GM21619 (cell line): ENCODE data around the gene TBCCD1.
"Not testable (repeated sequence)": the region's sequence is repeated elsewhere in the genome, so short reads cannot be mapped to it uniquely, and the experiment has no call there.

Experiments
- ATAC-seq: cut with Tn5 transposase; IDR thresholded peaks from one replicate; pipeline ENCODE4 v1.9.1; 2021; ENCODE audit not compliant: unreplicated experiment

TBCCD1 gene

GRCh38 chr3:186520957-186521842 is 45.9 kb downstream of the TBCCD1 start:
- peak; percentile 63 for ATAC-seq

GRCh38 chr3:186520431-186520830 is 46.7 kb downstream of the TBCCD1 start:
- ATAC-seq: no peak

- no peak for ATAC-seq
These were observed 48.0 kb downstream of the TBCCD1 start for GRCh38 chr3:186519021-186519658.

GRCh38 chr3:186517218-186517617 is 49.9 kb downstream of the TBCCD1 start:
- ATAC-seq: no peak

GRCh38 chr3:186516646-186517045 is 50.5 kb downstream of the TBCCD1 start:
- no peak for ATAC-seq

- no peak for ATAC-seq
These were observed 52.0 kb downstream of the TBCCD1 start for GRCh38 chr3:186515125-186515524.

- ATAC-seq: no peak
These were observed 52.7 kb downstream of the TBCCD1 start for GRCh38 chr3:186514296-186515002.

GRCh38 chr3:186513386-186513785 is 53.8 kb downstream of the TBCCD1 start:
- no peak for ATAC-seq

GRCh38 chr3:186512570-186513302 is 54.4 kb downstream of the TBCCD1 start:
- ATAC-seq: no peak

GRCh38 chr3:186511702-186512101 is 55.4 kb downstream of the TBCCD1 start:
- no peak for ATAC-seq

GRCh38 chr3:186511245-186511644 is 55.9 kb downstream of the TBCCD1 start:
- peak; percentile 83 for ATAC-seq

GRCh38 chr3:186510374-186511079 is 56.6 kb downstream of the TBCCD1 start:
- ATAC-seq: no peak

GRCh38 chr3:186509423-186509822 is 57.7 kb downstream of the TBCCD1 start:
- no peak for ATAC-seq

- ATAC-seq: no peak
These were observed 60.3 kb downstream of the TBCCD1 start for GRCh38 chr3:186506857-186507256.

GRCh38 chr3:186506191-186506739 is 60.9 kb downstream of the TBCCD1 start:
- ATAC-seq: no peak

GRCh38 chr3:186502966-186503712 is 64.0 kb downstream of the TBCCD1 start:
- no peak for ATAC-seq

GRCh38 chr3:186502138-186502948 is 64.8 kb downstream of the TBCCD1 start:
- ATAC-seq: no peak

GRCh38 chr3:186499949-186500348 is 67.2 kb downstream of the TBCCD1 start:
- ATAC-seq: not testable (repeated sequence)

- ATAC-seq: not testable (repeated sequence)
These were observed 69.1 kb downstream of the TBCCD1 start for GRCh38 chr3:186498022-186498421.
